GM18858 (cell line): Measurements from ENCODE around the gene NLRC3.

ENCODE experiments used
- ATAC-seq: cut with Tn5 transposase; IDR thresholded peaks from one replicate; pipeline ENCODE4 v1.9.1; 2021; ENCODE audit not compliant: unreplicated experiment

Gene NLRC3

DNA sequence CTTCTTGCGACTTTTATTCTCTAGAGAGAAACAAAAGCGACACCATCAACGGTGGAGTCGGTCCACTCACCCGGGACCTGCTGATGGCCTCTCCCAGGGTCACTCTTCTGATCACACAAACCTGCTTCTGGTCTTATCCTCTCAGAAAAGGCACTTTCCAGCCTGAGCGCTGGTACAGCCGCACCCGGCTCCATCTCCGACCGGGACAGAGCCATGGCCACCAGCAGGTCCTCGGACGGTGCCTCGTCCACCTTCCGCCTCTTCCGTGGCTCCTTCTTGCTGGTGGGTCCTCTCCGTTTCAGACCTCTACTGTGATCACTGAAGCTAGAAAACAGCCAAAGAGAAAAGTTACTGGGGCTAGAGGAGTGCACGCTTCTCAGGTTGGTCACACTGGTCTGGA lies 20.5 kb upstream of the NLRC3 start:
- ATAC-seq: no peak

DNA sequence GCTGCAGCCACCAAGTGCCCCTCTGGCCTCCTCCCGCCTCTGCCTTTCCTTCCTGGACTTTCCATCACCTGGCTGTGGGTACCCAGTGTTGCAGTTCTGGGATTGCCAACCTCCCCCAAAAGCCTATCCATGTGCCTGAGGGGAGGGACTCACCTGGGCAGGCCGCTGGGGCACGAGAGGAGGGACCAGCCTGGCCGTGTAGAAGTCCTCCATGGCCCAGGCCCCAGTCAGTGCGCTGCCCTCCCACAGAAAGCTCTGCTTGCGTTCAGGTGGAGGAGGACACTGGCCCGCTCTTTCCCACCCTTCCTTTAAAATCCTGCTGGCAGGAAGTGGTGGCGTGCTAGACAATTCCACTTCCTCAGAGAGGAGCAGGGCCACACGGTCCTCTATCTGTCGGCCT lies 20.0 kb upstream of the NLRC3 start:
- no peak for ATAC-seq

DNA sequence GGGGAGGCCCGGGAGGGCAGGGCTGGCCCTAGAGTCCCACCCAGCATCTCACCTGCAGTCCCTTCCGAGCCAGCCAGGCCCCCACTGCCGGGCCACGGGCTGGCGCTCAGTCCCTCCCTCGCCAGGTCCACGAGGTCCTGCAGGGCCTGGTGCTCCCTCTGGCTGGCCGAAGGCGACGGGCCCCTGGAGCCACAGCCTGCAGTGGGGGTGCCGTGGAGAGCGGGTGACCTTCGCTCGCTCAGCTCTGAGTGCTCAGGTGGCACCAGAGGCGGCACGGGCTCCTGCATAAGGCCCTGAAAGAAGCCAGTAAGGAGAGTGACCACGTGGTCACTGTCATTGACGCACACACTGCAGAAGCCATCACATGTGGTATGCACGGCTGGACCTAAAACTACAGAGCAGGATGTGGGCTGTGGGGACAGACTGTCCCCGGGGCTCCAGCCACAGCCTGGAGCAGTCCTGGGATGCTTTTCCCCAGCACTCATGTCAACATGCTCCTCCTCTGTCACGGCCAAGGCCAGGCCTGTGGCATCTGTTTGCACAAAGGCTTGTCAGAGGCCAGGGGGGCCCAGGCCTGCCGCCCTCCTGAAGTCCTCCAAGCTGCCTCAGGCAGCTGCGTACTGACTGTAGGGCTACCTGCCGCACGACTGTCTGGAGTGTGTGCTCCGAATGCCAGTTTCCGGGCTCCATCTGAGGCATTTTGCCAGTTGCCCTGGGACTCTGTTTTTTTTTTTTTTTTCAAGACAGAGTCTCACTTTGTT lies 19.1 kb upstream of the NLRC3 start:
- no peak for ATAC-seq

DNA sequence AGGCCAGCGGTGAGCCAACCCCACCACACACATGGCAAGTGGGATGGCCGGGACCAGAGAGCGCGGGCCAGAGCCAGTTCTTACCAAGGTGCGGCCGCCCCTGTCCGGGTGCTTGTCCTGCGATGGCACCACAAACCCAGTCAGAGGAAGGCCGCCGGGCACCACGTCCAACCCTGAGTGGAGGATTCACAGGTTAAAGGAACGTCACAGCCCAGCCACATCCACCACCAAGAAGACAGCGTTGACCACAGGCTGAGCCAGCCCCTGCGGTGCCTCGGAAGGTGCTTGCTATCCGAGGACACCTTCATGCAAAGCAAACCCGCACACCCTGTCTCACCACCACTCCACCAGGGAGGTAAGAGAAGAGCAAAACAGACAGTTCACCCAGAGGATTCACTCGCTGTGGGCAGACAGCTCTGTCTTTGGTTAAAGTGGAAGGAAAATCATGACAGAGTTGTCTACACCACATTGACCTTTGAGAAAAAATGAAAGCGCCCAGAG lies 18.4 kb upstream of the NLRC3 start:
- ATAC-seq: no peak

DNA sequence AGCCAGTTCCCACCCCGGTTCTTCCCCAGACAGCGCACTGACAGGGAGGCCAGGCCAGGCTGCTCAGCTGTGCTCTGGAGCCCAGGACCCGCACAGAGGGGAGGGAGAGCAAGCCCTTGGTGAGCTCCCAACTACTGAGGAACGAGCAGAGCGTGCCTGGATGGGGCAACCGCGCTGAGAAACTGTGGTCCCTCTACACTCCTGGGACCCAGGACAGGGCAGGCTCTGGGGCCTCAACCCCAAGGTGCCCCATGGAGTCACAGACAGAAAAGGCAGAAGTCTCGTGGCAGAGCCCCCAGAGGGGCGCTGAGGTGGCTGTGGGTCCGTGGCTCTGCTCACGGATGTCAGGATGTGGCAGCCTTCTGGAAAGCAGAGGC lies 17.9 kb upstream of the NLRC3 start:
- no peak for ATAC-seq

DNA sequence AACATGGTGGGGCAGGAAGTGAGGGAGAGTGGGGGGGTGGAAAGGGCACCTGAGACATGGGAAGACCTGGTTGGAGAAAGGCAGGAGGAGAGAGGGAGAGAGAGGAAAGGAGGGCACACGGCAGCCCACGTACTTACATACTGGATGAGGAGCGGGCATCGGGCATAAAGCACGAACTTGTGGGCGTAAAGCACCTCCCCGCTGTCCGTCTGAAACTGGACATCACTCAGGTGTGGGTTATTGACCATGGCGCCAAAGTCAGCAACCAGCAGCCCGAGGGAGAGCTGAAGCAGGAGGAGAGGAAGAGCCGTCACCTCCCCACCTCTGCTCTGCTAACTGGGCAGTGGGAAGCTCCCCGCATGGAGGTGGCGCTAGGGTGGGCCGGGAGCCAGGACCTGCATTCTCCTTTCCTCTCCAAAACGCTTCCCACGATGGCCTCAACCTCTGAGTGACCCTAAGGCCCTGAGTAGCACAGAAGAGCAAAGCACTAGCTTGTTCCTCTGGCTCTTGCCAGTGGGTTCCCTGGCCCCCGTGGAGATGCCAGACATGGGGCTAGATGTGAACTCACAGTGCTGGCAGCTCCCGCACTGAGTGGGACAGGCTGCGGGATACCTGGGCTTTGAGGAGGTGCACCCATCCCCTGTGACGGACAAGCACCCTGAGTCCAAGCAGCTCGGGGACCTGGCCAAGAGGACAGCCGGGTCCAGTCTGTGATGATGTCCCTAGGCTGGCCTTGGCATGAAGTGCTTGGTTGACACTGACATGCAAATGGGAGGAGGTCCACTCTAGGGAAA lies 17.3 kb upstream of the NLRC3 start:
- no peak for ATAC-seq

DNA sequence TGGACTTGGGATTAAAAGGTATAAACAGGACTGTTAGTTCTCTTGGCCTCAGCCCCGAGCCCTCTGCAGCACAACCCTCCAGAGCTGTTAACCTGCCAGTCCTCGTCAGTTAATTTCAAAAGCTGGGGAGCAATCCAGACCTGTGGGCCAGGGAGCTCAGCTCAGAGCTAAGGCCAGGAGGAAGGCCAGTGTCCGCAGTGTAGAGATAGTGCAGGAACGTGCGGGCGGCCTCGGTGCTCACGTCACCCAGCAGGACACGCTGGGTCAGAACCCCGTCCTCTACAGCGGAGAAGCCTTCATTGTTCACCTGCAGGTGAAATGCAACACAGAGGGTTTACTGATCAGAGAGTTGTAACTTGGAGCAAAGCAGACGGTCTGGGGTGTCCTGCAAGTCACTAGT lies 15.4 kb upstream of the NLRC3 start:
- no peak for ATAC-seq

DNA sequence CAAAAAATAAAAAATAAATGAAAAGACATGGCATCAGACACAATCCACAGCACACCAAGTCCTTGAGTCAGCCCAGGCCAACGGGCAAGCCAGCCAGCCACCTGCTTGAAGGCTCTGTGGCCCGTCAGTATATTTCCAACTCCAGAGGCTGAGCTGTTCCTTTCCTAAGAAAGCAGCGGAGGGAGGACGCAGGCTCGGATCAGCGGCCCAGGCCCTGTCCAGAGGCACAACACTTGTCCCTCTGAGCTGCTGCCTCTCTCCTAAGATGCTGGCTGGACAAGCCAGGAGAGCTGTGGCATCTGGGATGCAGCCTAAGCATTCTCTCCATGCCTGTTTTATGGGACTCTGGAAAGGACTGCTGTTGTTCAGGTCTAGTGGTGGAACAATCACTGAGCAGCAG lies 14.8 kb upstream of the NLRC3 start:
- no peak for ATAC-seq

DNA sequence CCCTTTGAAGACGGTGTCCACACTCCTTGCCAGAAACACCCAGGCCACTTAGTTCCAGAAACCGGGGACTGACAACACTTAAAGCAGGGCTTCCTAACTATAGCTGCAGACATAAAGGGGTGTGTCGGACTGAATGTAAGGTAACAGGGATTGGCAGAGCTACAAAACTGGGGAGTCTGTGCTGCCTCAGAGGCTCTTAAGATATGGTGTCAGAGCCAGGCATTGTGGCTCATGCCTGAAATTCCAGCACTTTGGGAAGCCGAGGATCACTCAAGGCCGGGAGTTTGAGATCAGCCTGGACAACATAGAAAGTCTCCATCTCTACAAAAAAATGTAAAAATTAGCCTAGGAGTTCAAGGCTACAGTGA lies 14.2 kb upstream of the NLRC3 start:
- no peak for ATAC-seq

DNA sequence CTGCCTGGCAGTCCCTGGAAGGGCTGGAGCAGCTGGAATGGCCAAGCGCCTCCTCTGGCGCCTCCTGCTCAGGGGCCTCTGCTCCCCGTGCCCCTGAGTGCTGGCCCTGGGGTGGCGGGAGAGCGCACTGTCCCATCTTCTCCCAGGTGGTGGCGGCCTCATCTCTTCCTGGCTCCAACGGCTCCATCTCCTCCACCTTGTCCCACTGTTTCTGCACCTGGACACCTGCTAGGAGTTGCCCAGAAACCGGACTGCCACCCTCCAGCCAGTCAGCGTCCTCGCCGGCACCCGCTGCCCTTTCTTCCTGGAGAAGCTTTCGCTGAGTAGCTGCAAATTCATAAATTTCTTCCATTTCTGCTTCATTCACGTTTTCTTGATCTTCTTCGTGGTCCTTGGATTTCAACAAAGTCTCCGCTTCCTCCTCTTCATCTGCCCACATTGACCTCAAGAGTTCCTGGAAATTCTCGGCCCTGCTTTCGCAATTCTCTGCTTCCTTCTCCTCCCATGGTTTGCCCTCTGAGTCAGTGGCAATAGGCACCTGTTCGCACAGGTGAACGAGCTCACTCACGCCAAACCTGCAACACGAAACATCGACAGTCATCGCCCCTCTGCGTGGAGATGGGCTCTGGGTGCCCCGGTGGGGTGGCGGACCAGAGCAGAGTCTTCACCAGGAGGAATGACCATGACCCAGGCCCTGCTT lies 13.7 kb upstream of the NLRC3 start:
- ATAC-seq: no peak

DNA sequence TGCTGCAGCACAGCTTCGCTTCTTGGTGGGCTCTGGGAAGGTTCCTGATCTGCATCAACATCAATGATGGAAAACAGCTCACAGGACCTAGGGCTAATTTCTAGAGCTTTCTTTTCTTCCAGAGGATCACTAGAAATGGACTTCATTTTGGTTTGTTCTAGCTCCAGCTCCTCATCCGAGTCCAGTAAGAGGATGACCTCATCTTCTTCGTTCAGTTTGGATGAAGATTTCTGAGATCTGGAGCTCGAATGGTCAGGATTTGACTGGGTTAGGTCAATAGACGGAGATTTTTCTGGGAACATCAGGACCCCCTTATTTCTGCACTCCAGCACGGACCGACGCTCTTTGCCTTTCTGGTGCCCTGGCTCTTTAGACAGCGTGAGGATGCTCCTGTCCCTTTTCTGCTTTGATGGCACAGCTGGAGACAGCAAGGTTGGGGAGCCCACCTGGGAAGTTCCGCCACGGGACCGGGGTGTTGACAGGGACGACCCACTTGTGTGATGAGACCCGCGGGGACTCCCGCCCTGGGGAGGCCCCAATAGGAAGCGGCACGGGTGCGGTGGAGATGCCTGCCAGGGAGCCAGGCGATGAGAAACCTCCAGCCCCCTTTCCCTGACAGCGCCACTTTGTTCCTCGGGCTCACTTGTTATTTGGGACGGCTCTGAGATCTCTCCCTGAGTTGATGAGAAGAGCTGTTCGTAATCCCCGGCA lies 12.9 kb upstream of the NLRC3 start:
- ATAC-seq: no peak

DNA sequence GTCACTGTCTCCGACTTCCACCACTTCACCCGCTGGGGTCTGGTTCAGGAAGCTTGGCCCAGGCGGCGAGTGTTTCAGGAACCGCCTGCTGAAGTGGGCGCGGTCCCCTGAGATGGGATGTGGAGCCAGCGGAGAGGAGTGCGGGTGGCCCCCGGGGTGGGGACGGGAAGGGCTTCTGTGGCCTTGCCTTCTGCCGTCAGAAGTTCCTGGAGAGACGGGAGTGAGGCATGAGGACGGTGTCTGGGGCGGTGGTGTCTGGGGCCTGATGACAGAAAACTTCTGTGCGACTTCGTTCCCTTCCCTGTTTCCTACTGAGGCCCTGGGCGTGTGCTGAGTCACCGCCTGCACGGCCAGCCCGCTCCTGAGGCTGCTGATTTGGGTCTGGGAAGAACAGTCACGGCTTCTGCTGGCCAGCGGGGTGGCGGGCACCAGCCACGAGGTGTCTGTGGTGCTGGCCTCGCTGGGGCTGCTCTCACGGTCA lies 12.3 kb upstream of the NLRC3 start:
- no peak for ATAC-seq

DNA sequence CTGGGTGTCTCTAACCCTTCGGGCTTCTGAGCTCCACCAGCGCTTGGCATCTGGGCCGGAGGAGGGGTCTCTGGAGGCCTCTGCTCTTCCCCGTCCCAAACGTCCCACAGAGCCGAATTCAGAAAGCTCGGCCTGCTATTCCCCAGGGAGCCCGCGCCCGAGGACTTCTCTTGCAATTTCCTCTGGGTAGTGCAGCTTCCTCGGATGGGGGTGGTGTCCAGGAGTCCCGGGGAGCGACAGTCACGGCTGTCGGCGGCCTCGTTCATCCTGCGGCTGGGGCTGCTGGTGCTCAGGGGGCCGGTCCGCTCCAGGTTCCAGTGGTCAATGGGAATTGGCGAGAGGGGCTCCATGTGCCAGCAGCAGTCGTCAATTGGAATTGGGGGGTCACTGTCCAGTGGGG lies 11.8 kb upstream of the NLRC3 start:
- ATAC-seq: no peak

DNA sequence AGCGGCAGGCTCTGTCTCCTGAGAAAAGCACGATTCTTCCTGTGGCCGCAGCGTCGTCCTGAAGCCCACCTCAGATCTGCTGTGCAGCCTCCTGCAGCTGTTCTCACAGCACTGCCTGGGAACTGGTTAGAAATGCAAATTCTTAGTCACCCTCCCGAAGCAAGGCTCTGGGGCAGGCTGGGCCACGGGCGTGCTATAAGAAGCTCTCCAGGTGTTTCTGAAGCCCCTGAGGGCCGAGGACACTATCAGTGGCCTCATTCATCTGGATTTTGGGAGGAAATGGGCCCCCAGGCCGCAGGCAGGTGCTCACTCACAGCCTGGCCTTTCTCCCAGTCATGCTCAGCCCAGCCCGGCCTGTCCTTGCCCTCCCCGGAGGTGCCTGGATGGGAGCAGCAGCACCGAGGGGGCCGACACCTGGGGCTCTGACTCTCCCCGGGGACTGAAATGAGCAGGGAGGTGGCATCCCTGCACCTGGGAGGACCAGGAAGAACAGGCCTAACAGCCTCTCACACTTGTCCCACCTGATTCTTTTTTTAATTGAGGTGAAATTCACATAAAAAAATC lies 10.4 kb upstream of the NLRC3 start:
- ATAC-seq: no peak

DNA sequence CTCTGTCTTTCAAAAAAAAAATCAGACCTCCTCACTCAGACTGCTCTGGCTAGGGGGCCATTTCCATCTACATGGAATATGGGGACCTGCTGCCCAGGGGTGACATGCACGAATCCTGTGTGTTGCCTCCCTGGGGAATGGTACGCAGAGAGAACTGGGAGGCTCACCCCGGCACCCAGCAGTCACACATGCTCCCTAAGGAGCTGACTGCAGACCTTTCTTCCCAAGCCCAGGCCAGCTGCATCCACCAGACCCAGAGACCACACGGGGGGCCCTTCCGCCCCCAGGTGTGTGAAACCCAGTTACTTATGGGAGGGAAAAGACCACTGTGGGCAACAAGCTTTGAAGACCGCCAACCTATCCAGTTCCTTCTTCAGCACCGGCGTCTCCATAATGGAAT lies 7.2 kb upstream of the NLRC3 start:
- no peak for ATAC-seq

DNA sequence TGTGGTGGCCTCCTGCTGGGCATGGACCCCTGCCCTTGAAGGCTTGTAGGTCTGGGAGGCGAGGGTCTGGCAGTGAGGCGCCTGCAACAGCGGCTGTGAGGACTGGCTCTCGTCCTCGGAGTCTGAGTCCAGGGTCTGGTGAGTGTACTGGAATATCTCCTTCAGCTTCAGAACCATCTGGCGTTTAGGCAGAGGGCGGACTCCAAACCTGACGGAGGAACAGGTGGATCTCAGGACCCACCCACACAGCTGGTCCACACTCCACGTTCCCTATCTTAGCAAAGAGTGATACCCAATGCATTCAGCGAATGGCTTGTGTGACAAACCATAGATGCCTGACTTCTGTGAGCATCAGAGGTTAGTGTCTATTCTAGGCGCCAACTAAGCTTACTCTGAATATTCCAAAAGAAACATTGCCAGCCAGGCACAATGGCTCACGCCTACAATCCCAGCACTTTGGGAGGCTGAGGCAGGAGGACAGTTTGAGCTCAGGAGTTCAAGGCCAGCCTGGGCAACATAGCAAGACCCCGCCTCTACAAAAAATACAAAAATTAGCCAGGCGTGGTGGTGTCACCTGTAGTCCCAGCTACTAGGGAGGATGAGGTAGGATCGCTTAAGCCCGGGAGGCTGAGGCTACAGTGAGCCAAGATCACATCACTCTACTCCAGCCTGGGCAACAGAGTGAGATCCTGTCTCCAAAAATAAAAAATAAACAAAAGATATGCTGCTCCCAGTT lies 6.3 kb upstream of the NLRC3 start:
- no peak for ATAC-seq

DNA sequence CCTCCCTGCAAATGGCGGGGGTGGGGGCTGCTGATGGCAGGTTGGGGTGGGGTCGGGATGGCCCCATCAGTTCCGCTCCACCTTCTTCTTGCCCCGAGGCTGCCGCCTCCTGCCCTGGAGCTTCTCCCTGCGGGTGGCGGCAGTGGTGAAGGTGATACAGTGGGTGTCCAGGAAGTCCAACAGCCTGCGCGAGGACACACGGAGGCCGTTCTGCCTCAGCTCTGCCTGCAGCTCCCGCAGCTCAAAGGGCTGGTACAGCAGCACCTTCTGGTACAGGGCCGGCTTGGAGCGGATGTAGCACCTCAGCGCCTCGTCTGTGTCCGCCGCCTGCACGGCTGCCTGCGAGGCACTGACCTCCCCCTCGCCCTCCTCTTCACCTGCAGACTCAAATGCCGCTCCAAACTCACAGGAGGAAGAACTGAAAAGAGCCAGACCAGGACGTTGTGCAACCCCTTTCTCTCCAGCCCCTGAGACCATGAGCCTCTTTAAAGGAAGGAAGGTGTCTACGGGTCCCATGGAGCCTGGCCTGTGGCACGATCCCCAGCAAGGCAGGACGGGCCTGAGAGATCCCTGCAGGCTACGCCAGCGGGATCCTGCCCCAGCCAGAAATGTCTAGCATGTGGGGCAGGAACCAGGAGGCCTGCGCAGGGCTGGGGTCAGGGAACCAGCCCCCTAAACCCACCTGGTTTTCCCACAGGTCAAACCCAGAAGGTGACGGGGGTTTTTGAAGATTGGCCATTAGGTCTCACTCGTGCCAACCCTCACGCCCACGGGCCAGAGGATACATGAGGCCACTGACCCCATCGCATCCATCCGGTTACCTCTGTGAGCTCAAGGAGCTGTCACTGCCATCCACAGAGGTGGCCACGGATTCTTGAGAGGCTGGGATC lies 5.3 kb upstream of the NLRC3 start:
- ATAC-seq: no peak

DNA sequence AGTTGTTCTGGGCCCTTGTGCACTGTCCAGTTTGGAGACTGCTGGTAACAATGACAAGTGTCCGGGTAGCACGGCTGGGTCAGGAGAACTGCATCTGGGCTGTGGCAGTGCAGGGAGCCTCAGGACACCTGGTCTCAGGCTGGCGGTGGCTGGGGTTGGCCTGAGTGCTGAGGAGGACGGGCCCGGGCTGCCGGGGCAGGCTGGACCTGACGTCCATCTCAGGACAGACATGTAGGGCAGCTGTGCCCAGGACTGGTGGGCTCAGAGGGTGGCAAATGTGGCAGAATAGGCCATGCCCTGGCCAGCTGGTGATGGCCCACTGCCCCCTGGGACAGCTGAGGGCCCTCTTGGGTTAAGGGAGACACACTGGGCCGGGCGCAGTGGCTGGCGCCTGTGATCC lies 4.2 kb upstream of the NLRC3 start:
- ATAC-seq: no peak

DNA sequence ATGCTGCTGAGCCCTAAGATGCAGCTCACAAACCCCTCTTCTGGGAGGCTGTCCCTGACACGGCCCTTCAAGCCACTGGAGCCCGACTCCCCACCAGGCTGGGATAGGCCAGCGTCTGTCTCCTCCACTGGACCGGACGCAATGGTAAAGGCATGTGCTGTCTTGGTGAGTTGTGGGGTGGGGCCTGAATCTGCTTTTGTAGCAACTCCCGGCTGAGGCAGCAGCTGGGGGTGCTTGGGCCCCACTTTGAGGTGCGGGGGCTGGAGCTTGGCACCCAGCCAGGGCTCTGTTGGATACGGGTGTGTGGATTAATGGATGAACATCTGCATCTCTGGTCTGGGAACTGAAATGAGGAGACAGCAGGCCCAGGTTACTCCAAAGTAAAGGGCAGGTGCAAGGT lies 3.5 kb upstream of the NLRC3 start:
- ATAC-seq: no peak
